GM19099 (cell line): ENCODE measurements around the gene SHPK.

Source experiments
- POLR2A ChIP-seq: IDR thresholded peaks from 3 replicates; pipeline ENCODE4 v1.6.1; 2011; ENCODE audit warnings: low read depth; ENCODE audit not compliant: insufficient read length; ENCODE audit errors: extremely low read depth

Gene SHPK

GRCh38 chr17:3590231-3590630 is 45.8 kb downstream of the SHPK start:
- no peak for TF ChIP-seq POLR2A

DNA sequence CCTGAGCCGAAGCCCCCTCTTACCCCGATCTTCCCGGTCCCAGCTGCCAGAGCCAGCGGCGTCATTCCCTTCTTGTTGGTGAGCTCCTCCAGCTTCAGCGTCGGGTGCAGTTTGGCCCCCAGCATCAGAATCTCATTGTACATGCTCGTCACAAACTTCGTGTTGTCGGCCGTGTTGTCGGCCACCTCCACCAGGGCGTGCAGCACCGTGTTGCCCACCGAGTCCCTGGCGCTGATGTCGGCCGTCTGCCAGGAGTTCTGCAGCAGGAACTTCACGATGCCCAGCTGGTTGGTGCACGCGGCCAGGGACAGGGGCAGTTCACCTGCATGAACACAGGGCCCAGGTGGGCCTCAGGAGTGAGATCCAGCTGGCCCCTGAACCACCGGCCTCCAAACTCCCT is 46.3 kb downstream of the SHPK start:
- TF ChIP-seq POLR2A: no peak

- no peak for TF ChIP-seq POLR2A
Measured at GRCh38 chr17:3585826-3586225, 50.2 kb downstream of the SHPK start.

GRCh38 chr17:3583456-3583855 is 52.6 kb downstream of the SHPK start:
- TF ChIP-seq POLR2A: no peak

GRCh38 chr17:3582915-3583314 is 53.1 kb downstream of the SHPK start:
- TF ChIP-seq POLR2A: no peak

- no peak for TF ChIP-seq POLR2A
Measured at GRCh38 chr17:3576970-3577369, 59.1 kb downstream of the SHPK start.

DNA sequence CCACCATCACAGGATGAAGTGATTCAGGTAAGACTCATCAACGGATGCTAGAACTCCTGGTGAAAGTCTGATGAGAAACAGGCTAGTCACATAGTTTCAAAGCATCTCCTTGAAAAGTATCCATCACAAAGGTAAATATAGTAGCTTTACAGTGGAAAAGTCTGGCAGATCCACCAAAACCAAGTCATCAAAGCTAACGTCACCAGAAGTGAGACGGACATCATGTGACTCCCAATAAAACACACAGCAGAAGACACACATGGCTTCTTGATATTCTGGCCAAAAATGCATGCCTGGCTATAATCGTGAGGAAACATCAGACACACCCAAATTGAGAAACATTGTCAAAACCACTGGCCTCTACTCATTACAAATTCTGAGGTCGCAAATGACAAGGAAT is 60.5 kb downstream of the SHPK start:
- no peak for TF ChIP-seq POLR2A

DNA sequence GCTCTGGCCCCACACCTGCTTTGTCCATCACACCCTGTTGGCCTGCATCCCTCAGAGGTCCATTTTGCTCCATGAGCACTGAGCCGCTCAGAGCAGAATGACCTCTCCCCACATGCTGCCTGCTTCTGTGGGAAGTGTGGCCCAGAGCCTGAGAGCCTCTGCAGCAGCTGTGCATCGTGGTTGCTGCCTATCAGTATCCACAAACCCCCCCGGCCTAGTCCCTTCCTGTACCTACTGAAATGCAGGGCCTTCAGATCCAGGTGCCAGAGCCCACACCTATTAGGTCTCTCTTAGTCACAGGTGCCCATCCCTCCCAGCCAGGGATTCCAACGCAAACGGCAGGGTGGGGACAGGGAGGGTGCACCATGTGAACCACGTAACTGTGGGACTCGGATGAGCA is 61.8 kb downstream of the SHPK start:
- no peak for TF ChIP-seq POLR2A

- no peak for TF ChIP-seq POLR2A
Measured at GRCh38 chr17:3573246-3574100, 62.6 kb downstream of the SHPK start.

GRCh38 chr17:3572231-3572630 is 63.8 kb downstream of the SHPK start:
- no peak for TF ChIP-seq POLR2A

DNA sequence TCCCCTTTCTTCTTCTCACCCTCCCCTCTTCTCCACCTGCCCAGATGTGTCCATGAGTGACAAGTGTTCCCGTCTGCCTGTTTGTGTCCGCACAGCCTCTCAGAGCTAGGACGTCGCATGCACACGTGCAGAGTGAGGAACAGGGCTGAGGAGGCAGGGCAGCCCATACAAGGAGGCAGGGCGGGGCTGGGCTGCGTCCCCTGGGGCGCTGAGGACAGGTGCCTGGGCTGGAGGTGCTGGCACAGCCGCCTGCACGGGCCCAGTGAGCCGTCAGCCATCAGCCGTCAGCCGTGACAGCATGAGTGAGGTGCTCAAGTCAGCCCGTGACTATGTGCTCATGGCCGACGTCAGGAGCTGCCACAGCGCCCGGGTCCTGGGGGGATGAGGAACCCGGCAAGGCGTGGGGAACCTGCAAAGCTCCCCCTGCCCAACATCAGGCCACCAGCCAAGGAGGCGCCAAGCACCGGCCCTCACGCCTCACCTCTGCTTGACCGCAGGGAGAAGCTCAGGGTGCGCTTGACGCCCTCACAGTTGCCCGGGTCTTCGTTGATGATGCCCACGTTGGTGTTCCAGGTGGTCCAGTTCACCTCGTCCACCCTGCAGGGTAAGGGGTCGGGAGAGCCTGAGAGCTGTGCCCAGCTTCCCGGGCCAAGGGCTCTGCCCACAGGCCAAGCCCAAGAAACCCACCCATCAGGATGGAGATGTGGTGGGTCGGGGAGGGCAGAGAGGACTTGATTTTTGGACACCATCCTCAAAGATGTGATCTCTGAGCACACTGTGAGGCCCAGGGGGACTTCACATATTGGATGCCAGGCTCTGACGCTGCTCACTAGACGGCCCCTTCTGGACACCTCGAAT is 64.8 kb downstream of the SHPK start:
- no peak for TF ChIP-seq POLR2A

GRCh38 chr17:3569534-3570137 is 66.4 kb downstream of the SHPK start:
- no peak for TF ChIP-seq POLR2A

- TF ChIP-seq POLR2A: no peak
Measured at GRCh38 chr17:3566551-3566950, 69.5 kb downstream of the SHPK start.

- no peak for TF ChIP-seq POLR2A
Measured at GRCh38 chr17:3565143-3565542, 70.9 kb downstream of the SHPK start.

DNA sequence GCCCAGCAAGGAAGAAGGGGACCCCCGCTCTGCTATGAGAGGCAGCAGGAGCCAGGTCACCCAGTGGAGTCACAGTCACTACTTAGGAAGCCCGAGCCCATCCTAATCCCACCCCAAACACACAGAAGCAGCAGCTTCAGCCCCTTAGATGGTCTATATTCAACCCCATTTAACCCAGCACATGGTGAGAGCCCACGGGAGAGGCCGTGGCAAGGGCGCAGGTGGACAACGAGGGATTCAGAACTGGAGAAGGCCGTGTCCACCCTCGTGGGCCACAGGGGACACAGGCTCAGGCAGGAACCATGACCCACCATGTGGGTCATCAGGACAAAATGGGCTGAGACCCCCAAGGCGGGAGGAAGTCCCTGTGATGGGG is 76.8 kb downstream of the SHPK start:
- no peak for TF ChIP-seq POLR2A
